Right atrium auricular region (tissue), 2 donors: Measurements from ENCODE around the gene KLK4. TPM values are rescaled to one million over a fixed set of nuclear protein-coding genes. Genes with fewer than 3 reads are reported as not detected.

ENCODE experiments used
- DNase-seq: peaks from one replicate; pipeline ENCODE4 v3.0.0-alpha.2; 2019; ENCODE audit warnings: low spot score
- H3K27ac ChIP-seq, 2 donors: fragments of 200-600 bp; sonication (generic); 1 replicate in 1 of 2; 2 replicates in 1 of 2; pipeline ENCODE4 v1.5.1; 2016 to 2019
- H3K27me3 ChIP-seq, 2 donors: fragments of 200-600 bp; sonication (generic); one replicate each; pipeline versions ENCODE4 v1.5.1 to v1.6.0; 2017 to 2019
- H3K36me3 ChIP-seq: fragments of 200-600 bp; sonication (generic); one replicate; pipeline ENCODE4 v1.5.1; 2016
- H3K4me1 ChIP-seq, 2 donors: fragments of 200-600 bp; sonication (generic); one replicate each; pipeline versions ENCODE4 v1.5.1 to v1.6.0; 2017 to 2019
- H3K4me3 ChIP-seq, 2 donors: fragments of 200-600 bp; sonication (generic); 1 replicate in 1 of 2; 2 replicates in 1 of 2; pipeline ENCODE4 v1.5.1; 2017 to 2019; ENCODE audit warnings: mild to moderate bottlenecking in 1 of 2, moderate library complexity in 1 of 2
- H3K9me3 ChIP-seq, 2 donors: fragments of 200-600 bp; sonication (generic); one replicate each; pipeline ENCODE4 v1.5.1; 2019
- CTCF ChIP-seq, 2 donors: fragments of 200-600 bp; sonication (generic); IDR thresholded peaks; one replicate each; pipeline ENCODE4 v1.5.1; 2019; ENCODE audit warnings: antibody characterized with exemption in 2 of 2
- total RNA-seq, 2 donors: library from RNA; depleted of rRNA; stranded (reverse); fragments of >200 nt; gene quantifications; one replicate each; pipeline ENCODE4 v1.1.0, GENCODE V29; 2016

Gene KLK4
- total RNA-seq, 2 donors from 2014 or later: not detected

DNA sequence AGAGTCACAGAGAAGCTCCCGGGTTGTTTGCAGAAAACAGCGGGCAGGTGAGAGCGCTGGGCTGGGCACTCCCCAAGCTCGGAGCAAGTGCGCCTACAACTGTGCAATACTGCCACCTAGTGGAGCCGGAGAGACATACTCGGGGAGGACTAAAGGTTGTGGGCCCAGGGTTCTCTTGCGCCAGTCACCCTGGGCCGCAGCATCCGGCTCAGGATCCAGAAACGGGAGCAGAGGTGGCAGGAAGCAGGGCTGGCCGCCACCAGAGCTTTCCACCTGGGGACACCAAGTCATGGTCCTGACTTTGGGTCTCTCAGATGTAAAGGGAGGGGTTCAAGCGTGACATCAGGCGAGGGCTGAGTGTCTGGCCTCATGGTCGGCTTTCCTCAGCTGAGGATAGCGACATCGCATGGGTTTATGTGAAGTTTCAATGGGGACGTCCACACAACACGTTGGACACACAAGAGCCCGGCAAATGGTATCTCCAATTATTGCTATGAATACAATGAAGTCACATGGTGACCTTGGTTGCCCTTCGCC, 11.2 kb upstream of the KLK4 start:
- H3K4me3 ChIP-seq: no peak overlapping the region
- no peak overlapping the region for H3K27ac ChIP-seq
- DNase-seq: peak; percentile 62
- TF ChIP-seq CTCF (IDR thresholded peaks at IDR 0.05): peak; percentile 75 to 84
- no peaks in the 10 kb centered on the region for H3K27me3 ChIP-seq
- H3K4me1 ChIP-seq: no peaks in the 10 kb centered on the region
- no peaks in the 10 kb centered on the region for H3K36me3 ChIP-seq
- no peaks in the 10 kb centered on the region for H3K9me3 ChIP-seq

DNA sequence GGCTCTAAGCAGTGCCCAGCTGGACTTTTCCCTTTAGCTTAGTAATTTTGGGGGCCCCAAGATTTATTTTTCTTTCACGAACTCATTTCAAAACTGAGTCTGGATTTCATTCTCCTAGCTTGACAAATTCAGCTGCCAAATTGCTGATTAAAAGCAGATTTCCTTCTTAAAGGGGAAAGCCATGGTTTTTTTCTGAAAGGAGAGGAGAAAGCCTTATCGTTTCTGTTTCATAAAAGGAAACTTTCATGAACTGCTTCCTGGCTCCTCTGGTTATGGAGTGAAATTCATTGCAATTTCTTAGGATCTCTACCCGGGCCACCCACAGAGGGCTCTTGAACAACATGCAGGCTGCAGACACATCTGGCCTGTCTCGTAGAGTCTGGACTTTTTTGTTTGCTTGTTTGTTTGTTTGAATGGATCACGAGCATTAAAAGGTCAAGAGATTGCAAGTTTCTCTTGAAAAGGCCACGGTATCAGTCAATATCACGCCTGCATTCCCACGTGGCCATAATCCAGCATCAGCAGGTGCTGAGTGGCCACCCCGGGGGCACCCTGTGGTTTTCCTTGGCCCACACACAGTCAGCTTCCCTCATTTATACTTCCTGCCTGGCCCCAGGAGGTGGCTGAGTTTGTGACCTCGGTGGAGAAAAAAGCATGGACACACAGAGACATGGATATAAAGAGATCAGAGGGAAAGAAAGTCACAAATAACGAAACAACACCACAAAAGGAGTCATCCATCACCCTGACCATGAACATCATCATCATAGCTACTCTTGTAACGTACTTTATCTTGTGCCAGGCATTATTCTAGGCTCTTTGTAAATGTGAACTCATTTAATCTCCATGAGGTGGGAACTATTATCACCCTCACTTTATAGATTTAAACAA, 10.5 kb upstream of the KLK4 start:
- H3K27ac ChIP-seq: no peak overlapping the region
- H3K27me3 ChIP-seq: no peaks in the 10 kb centered on the region
- no peak for DNase-seq
- no peaks in the 10 kb centered on the region for H3K4me1 ChIP-seq
- no peaks in the 10 kb centered on the region for H3K9me3 ChIP-seq
- TF ChIP-seq CTCF (IDR thresholded peaks at IDR 0.05): no peak
- no peaks in the 10 kb centered on the region for H3K36me3 ChIP-seq
- H3K4me3 ChIP-seq: no peak overlapping the region

GRCh38 chr19:50916069-50916468, 4.9 kb upstream of the KLK4 start:
- no peak for TF ChIP-seq CTCF (IDR thresholded peaks at IDR 0.05)
- H3K4me3 ChIP-seq: no peak overlapping the region
- H3K27me3 ChIP-seq: peaks cover 0 to 10% of the 10 kb centered on the region in 2 donors
- no peaks in the 10 kb centered on the region for H3K4me1 ChIP-seq
- H3K36me3 ChIP-seq: no peaks in the 10 kb centered on the region
- H3K9me3 ChIP-seq: no peaks in the 10 kb centered on the region
- no peak for DNase-seq
- no peak overlapping the region for H3K27ac ChIP-seq

DNA sequence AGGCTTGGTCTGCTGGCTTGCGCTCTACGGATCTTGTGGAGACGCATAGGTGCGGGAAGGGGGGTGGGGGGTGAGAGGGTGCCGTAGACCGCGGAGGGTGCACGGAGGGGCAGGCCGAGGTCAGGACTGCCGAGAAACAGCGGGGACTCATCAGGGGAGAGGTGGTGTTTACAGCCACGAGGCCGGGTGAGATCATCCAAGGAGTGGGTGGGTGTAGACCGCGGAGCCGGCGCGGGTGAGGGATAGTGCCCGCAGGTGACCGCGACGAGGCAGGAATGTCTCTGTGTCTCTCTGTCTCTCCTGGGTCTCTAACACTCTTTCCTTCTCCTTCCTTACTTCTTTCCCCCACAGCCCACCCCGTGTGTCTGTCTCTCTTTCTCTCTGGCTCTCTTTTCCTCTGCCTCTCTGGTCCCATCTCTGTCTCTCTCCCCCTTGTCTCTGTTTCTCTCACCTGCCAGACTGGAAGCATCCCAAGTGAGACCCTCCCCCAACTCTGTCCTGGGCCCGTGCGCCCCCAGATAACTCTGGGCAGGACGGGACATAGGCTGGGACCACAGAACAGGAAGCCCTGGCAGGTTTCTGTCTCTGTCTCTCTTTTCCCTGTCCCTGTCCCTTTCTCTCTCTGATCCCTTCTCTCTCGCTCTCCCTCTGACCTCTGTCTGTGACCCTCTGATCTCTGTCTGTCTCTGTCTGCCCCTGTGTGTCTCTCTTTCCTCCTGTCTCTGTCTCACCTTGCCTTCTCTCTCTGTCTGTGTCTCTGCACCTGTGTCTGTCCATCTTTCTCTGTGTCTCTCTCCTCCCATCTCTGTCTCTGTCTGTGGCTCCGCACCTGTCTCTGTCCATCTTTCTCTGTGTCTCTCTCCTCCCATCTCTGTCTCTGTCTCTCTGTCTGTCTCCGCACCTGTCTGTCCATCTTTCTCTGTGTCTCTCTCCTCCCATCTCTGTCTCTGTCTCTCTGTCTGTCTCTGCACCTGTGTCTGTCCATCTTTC, 1.8 kb upstream of the KLK4 start:
- no peak overlapping the region for H3K4me3 ChIP-seq
- peaks cover 0 to 7% of the 10 kb centered on the region in 2 donors for H3K4me1 ChIP-seq
- H3K27me3 ChIP-seq: peaks cover 0 to 23% of the 10 kb centered on the region in 2 donors
- TF ChIP-seq CTCF (IDR thresholded peaks at IDR 0.05): no peak
- H3K36me3 ChIP-seq: no peaks in the 10 kb centered on the region
- no peaks in the 10 kb centered on the region for H3K9me3 ChIP-seq
- H3K27ac ChIP-seq: no peak overlapping the region
- no peak for DNase-seq

DNA sequence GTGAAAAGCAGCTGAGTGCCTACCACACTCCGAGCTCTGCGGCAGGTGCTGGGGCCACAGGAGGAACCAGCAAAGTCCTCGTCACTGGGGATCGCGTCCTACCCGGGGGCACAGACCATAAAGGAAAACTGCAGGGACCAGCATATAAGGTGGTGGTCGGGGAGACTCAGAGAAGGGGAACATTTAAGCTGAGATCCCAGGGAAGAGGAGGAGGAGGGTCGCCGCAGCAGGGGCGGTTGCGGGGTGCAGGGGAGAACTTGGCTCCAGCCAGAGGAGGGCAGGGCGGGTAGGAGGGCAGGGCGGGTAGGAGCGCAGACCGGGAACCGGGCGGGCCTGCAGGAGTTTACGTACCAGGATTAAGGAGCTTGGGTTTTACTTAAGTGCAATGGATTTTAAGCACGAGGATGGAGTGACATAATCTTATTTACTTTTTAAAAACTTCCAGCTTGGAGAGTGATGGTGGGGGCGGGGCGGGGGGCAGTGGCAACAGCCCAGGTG, 956 bp upstream of the KLK4 start:
- H3K27me3 ChIP-seq: peaks cover 0 to 23% of the 10 kb centered on the region in 2 donors
- no peak overlapping the region for H3K4me3 ChIP-seq
- H3K9me3 ChIP-seq: no peaks in the 10 kb centered on the region
- peaks cover 0 to 7% of the 10 kb centered on the region in 2 donors for H3K4me1 ChIP-seq
- H3K27ac ChIP-seq: no peak overlapping the region
- no peak for TF ChIP-seq CTCF (IDR thresholded peaks at IDR 0.05)
- H3K36me3 ChIP-seq: no peaks in the 10 kb centered on the region
- no peak for DNase-seq
